HepG2 (cell line): ENCODE measurements around the gene S100A6. TPM values are rescaled to one million over a fixed set of nuclear protein-coding genes. Genes with fewer than 3 reads are reported as not detected.

ENCODE experiments used
- AKAP8 ChIP-seq: sonication (generic); formaldehyde crosslinking; IDR thresholded peaks from 2 replicates; pipeline ENCODE4 v1.5.1; 2020; ENCODE audit warnings: mild to moderate bottlenecking, missing genetic modification reagents
- DR1 ChIP-seq: sonication (generic); formaldehyde crosslinking; IDR thresholded peaks from 2 replicates; pipeline ENCODE4 v1.8.0; 2021; ENCODE audit warnings: mild to moderate bottlenecking, missing genetic modification reagents, inconsistent platforms
- ETV6 ChIP-seq: sonication (generic); formaldehyde crosslinking; conservative IDR thresholded peaks from 2 replicates; pipeline ENCODE4 v1.4.0; 2020; ENCODE audit warnings: missing genetic modification reagents
- GTF3A ChIP-seq: sonication (generic); formaldehyde crosslinking; conservative IDR thresholded peaks from 2 replicates; pipeline ENCODE4 v1.4.0; 2020; ENCODE audit warnings: mild to moderate bottlenecking, missing genetic modification reagents
- HNRNPK ChIP-seq: fragments of 200-400 bp; formaldehyde crosslinking; IDR thresholded peaks from 2 replicates; pipeline ENCODE4 v1.6.1; 2018; ENCODE audit warnings: low read length, low read depth, moderate library complexity, mild to moderate bottlenecking; ENCODE audit not compliant: poor library complexity, severe bottlenecking
- KDM6A ChIP-seq: IDR thresholded peaks from 2 replicates; pipeline ENCODE4 v1.6.1; 2016; ENCODE audit warnings: low read depth
- NCOR1 ChIP-seq: fragments of 200-600 bp; sonication (generic); IDR thresholded peaks from 2 replicates; pipeline ENCODE4 v1.7.0; 2017; ENCODE audit warnings: antibody characterized with exemption, low read length, borderline replicate concordance
- NKX3-1 ChIP-seq: sonication (generic); formaldehyde crosslinking; IDR thresholded peaks from 2 replicates; pipeline ENCODE4 v1.5.0; 2020; ENCODE audit warnings: missing genetic modification reagents
- RARG ChIP-seq: sonication (generic); formaldehyde crosslinking; IDR thresholded peaks from 2 replicates; pipeline ENCODE4 v1.4.0; 2020; ENCODE audit warnings: low read depth, mild to moderate bottlenecking, missing genetic modification reagents
- RORA ChIP-seq: sonication (generic); formaldehyde crosslinking; IDR thresholded peaks from 2 replicates; pipeline ENCODE4 v1.5.0; 2020; ENCODE audit warnings: mild to moderate bottlenecking, missing genetic modification reagents, moderate library complexity
- SMARCE1 ChIP-seq: fragments of 450-650 bp; IDR thresholded peaks from 2 replicates; pipeline ENCODE4 v1.6.1; 2017; ENCODE audit warnings: borderline replicate concordance
- TCF7 ChIP-seq: sonication (generic); IDR thresholded peaks from 2 replicates; pipeline ENCODE4 v1.6.1; 2016; ENCODE audit warnings: antibody characterized with exemption, low read depth
- ZFP62 ChIP-seq: sonication (generic); formaldehyde crosslinking; IDR thresholded peaks from 2 replicates; pipeline ENCODE4 v1.4.0; 2020; ENCODE audit warnings: missing genetic modification reagents
- ZNF205 ChIP-seq: IDR thresholded peaks from 2 replicates; pipeline ENCODE4 v1.6.1; 2018; ENCODE audit warnings: missing biosample characterization, missing genetic modification reagents
- ZNF468 ChIP-seq: sonication (generic); formaldehyde crosslinking; IDR thresholded peaks from 2 replicates; pipeline ENCODE4 v1.8.0; 2022; ENCODE audit warnings: mild to moderate bottlenecking, moderate library complexity, missing genetic modification reagents
- ZNF530 ChIP-seq: sonication (generic); formaldehyde crosslinking; IDR thresholded peaks from 2 replicates; pipeline ENCODE4 v1.5.0; 2020; ENCODE audit warnings: low read depth, mild to moderate bottlenecking, missing genetic modification reagents
- ZSCAN9 ChIP-seq: IDR thresholded peaks from 2 replicates; pipeline ENCODE4 v1.6.1; 2016; ENCODE audit warnings: borderline replicate concordance
- polyA plus RNA-seq, 8 experiments: library from polyadenylated mRNA; depleted of rRNA in 3 of 8; stranded (reverse) in 7 of 8; unstranded in 1 of 8; fragments of >200 nt; fragmentation: Illumina TruSeq in 4 of 8; extraction: Trizol in 4 of 8; gene quantifications; 2 replicates each; pipeline versions ENCODE4 v1.2.1 to v1.2.3, GENCODE V29; 2011 to 2016; ENCODE audit warnings: low read depth in 4 of 8, missing spikeins in 1 of 8, mixed read lengths in 1 of 8; ENCODE audit not compliant: insufficient read depth in 1 of 8
- total RNA-seq, 5 experiments: library from RNA; depleted of rRNA; stranded (reverse); fragments of >200 nt; fragmentation: Illumina TruSeq; extraction: Trizol; gene quantifications; 2 replicates each; pipeline ENCODE4 v1.2.3, GENCODE V29; 2016; ENCODE audit warnings: low read depth in 1 of 5
- TF ChIP-seq, protein P1 (sequence below): sonication (generic); formaldehyde crosslinking; IDR thresholded peaks from 2 replicates; pipeline ENCODE4 v1.4.0; 2020; ENCODE audit warnings: missing genetic modification reagents
- TF ChIP-seq, protein P2 (sequence below): sonication (generic); formaldehyde crosslinking; IDR thresholded peaks from 2 replicates; pipeline ENCODE4 v1.8.0; 2022; ENCODE audit warnings: low read depth, missing genetic modification reagents
- TF ChIP-seq, protein P3 (sequence below): sonication (generic); formaldehyde crosslinking; IDR thresholded peaks from 2 replicates; pipeline ENCODE4 v1.5.1; 2020; ENCODE audit warnings: missing genetic modification reagents, mild to moderate bottlenecking, borderline replicate concordance
- TF ChIP-seq, protein P4 (sequence below): IDR thresholded peaks from 2 replicates; pipeline ENCODE4 v1.6.1; 2016; ENCODE audit warnings: control low read depth

S100A6 gene
- total and polyA plus RNA-seq, 2 of the 13 experiments (the other 11 are each of a cell fraction or from before 2014, with no cell fraction given) = 72.9 to 85.0 TPM

DNA sequence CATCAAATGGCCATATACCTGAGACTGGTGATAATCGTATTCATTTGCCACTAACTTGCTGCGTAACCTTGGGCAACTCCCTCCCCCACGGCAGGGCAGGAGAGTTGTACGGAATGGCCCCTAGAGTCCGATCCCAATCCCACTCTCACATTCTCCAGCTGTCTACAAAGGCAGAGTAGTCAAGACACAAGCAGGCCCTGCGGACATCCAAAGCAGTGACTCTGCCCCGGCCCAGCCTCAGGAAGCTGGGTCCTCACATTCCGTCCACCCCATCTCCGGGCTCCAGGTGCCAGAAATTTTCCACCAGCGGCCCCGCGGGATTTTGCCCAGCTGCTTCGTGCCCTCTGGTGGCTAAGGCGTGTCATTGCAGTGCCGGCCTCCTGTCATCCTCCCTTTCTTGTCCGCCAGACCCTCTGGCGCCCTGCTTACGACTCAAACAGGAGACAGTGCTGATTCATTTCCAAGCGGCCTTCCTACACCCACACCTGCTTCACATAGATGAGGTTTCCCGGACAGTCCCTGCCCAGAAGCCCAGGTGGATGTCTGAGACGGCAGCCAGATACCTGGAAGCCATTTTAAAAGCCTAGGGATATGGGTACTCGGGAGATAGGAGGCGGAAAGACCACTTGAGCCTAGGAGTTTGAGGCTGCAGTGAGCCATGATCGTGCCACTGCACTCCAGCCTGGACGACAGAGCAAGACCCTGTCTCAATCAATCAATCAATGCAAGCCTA is 32.7 kb upstream of the S100A6 start (continued):
- TF ChIP-seq, protein P1, sequence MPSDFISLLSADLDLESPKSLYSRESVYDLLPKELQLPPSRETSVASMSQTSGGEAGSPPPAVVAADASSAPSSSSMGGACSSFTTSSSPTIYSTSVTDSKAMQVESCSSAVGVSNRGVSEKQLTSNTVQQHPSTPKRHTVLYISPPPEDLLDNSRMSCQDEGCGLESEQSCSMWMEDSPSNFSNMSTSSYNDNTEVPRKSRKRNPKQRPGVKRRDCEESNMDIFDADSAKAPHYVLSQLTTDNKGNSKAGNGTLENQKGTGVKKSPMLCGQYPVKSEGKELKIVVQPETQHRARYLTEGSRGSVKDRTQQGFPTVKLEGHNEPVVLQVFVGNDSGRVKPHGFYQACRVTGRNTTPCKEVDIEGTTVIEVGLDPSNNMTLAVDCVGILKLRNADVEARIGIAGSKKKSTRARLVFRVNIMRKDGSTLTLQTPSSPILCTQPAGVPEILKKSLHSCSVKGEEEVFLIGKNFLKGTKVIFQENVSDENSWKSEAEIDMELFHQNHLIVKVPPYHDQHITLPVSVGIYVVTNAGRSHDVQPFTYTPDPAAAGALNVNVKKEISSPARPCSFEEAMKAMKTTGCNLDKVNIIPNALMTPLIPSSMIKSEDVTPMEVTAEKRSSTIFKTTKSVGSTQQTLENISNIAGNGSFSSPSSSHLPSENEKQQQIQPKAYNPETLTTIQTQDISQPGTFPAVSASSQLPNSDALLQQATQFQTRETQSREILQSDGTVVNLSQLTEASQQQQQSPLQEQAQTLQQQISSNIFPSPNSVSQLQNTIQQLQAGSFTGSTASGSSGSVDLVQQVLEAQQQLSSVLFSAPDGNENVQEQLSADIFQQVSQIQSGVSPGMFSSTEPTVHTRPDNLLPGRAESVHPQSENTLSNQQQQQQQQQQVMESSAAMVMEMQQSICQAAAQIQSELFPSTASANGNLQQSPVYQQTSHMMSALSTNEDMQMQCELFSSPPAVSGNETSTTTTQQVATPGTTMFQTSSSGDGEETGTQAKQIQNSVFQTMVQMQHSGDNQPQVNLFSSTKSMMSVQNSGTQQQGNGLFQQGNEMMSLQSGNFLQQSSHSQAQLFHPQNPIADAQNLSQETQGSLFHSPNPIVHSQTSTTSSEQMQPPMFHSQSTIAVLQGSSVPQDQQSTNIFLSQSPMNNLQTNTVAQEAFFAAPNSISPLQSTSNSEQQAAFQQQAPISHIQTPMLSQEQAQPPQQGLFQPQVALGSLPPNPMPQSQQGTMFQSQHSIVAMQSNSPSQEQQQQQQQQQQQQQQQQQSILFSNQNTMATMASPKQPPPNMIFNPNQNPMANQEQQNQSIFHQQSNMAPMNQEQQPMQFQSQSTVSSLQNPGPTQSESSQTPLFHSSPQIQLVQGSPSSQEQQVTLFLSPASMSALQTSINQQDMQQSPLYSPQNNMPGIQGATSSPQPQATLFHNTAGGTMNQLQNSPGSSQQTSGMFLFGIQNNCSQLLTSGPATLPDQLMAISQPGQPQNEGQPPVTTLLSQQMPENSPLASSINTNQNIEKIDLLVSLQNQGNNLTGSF (CRISPR knock-in tag) = 0 out of 2 replicates have a peak, but pooled peaks have one; percentile 47
- TF ChIP-seq, protein P2, sequence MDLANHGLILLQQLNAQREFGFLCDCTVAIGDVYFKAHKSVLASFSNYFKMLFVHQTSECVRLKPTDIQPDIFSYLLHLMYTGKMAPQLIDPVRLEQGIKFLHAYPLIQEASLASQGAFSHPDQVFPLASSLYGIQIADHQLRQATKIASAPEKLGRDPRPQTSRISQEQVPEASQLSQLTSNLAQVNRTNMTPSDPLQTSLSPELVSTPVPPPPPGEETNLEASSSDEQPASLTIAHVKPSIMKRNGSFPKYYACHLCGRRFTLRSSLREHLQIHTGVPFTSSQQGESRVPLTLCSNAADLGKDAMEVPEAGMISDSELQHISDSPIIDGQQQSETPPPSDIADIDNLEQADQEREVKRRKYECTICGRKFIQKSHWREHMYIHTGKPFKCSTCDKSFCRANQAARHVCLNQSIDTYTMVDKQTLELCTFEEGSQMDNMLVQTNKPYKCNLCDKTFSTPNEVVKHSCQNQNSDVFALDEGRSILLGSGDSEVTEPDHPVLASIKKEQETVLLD (CRISPR knock-in tag) = no peak
- TF ChIP-seq RARG (CRISPR knock-in tag) (no peak), GTF3A (CRISPR knock-in tag) (0 out of 2 replicates have a peak, but pooled peaks have one; percentile 62), SMARCE1 (no peak), HNRNPK (no peak), DR1 (CRISPR knock-in tag) (no peak), AKAP8 (0 out of 2 replicates have a peak, but pooled peaks have one; percentile 54), ZSCAN9 (CRISPR knock-in tag) (no peak), ZNF205 (CRISPR knock-in tag) (no peak), ZFP62 (no peak), NKX3-1 (no peak), ZNF530 (CRISPR knock-in tag) (no peak), RORA (CRISPR knock-in tag) (no peak), TCF7 (no peak), KDM6A (CRISPR knock-in tag) (no peak), NCOR1 (no peak), ETV6 (CRISPR knock-in tag) (no peak), ZNF468 (CRISPR knock-in tag) (no peak)
- TF ChIP-seq, protein P3, sequence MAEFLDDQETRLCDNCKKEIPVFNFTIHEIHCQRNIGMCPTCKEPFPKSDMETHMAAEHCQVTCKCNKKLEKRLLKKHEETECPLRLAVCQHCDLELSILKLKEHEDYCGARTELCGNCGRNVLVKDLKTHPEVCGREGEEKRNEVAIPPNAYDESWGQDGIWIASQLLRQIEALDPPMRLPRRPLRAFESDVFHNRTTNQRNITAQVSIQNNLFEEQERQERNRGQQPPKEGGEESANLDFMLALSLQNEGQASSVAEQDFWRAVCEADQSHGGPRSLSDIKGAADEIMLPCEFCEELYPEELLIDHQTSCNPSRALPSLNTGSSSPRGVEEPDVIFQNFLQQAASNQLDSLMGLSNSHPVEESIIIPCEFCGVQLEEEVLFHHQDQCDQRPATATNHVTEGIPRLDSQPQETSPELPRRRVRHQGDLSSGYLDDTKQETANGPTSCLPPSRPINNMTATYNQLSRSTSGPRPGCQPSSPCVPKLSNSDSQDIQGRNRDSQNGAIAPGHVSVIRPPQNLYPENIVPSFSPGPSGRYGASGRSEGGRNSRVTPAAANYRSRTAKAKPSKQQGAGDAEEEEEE (CRISPR knock-in tag) = no peak
- TF ChIP-seq, protein P4, sequence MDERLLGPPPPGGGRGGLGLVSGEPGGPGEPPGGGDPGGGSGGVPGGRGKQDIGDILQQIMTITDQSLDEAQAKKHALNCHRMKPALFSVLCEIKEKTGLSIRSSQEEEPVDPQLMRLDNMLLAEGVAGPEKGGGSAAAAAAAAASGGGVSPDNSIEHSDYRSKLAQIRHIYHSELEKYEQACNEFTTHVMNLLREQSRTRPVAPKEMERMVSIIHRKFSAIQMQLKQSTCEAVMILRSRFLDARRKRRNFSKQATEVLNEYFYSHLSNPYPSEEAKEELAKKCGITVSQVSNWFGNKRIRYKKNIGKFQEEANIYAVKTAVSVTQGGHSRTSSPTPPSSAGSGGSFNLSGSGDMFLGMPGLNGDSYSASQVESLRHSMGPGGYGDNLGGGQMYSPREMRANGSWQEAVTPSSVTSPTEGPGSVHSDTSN = no peak
